Measurements from ENCODE around the gene PXDN.

DNA sequence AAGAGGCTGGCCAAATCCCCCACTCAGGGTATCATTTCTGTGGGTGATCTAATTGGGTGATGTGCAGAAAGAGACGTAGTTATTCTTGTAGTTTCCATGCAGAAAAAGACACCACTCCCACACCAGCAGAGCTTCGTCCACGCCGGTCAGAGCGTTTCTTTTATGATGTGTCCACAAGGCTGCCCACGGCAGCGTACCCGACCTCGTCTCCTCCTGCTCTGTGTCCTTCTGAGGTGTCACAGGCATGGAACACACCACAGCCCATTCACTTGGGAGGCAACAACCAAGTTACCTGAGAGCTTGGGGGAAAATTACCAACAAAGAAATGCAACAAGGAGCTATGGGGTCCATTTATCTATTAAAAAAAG lies 131.3 kb downstream of the PXDN start:
- TF ChIP-seq POLR2A (IDR thresholded peaks at IDR 0.05; ENCODE audit: low read depth, low read length) (no peak), CTCF (IDR thresholded peaks at IDR 0.05; ENCODE audit: extremely low read depth in 1 of 2, insufficient read depth in 1 of 2, low read depth in 1 of 2, low read length in 2 of 2) (no peak), POLR2AphosphoS5 (IDR thresholded peaks at IDR 0.05; ENCODE audit: insufficient read depth, low read depth, low read length) (no peak), FOS (IDR thresholded peaks at IDR 0.05; ENCODE audit: borderline replicate concordance, insufficient read depth, low read length) (no peak)
